Stomach (tissue), 4 donors: ENCODE measurements around the gene CHRND.

Experiments
- EP300 ChIP-seq: sonication (generic); formaldehyde crosslinking; IDR thresholded peaks from one replicate; pipeline ENCODE4 v1.6.1; 2017; ENCODE audit warnings: antibody characterized with exemption
- POLR2A ChIP-seq, 4 donors: fragments of 450-650 bp; IDR thresholded peaks; one replicate each; pipeline ENCODE4 v1.6.1; 2016; ENCODE audit warnings: antibody characterized with exemption in 4 of 4, control low read depth in 2 of 4, mild to moderate bottlenecking in 1 of 4, moderate library complexity in 1 of 4
- POLR2AphosphoS5 ChIP-seq, 3 donors: sonication (generic); formaldehyde crosslinking; IDR thresholded peaks; one replicate each; pipeline ENCODE4 v1.6.1; 2016; ENCODE audit warnings: antibody characterized with exemption in 3 of 3
- TF ChIP-seq, protein P1 (sequence below), 7 experiments: fragments of 450-650 bp in 4 of 7; fragments of 200-600 bp in 3 of 7; sonication (generic) in 3 of 7; IDR thresholded peaks; one replicate each; pipeline ENCODE4 v1.5.1; 2016 to 2019; ENCODE audit warnings: antibody characterized with exemption in 7 of 7, control low read depth in 2 of 7, mild to moderate bottlenecking in 1 of 7

DNA sequence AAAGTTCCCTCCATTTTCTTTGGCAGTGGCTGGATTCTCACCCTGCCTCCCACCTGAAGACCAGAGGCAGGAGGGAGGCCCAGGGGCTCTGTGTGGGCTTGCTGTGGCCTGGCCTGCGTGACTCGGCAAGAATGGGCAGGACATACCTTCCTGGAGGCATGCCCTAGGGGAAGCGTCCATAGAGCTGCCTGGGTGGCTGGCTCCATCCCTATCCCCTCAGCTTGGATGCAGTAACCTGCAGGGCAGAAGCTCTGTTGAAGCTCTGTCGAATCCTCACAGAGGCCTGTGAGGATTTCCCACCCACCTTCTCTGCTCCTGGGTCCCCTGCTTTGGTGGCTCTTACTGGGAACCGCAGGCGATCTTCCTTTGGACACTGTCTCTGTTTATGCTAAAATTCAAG, 7.1 kb upstream of the CHRND start:
- TF ChIP-seq, protein P1, sequence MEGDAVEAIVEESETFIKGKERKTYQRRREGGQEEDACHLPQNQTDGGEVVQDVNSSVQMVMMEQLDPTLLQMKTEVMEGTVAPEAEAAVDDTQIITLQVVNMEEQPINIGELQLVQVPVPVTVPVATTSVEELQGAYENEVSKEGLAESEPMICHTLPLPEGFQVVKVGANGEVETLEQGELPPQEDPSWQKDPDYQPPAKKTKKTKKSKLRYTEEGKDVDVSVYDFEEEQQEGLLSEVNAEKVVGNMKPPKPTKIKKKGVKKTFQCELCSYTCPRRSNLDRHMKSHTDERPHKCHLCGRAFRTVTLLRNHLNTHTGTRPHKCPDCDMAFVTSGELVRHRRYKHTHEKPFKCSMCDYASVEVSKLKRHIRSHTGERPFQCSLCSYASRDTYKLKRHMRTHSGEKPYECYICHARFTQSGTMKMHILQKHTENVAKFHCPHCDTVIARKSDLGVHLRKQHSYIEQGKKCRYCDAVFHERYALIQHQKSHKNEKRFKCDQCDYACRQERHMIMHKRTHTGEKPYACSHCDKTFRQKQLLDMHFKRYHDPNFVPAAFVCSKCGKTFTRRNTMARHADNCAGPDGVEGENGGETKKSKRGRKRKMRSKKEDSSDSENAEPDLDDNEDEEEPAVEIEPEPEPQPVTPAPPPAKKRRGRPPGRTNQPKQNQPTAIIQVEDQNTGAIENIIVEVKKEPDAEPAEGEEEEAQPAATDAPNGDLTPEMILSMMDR (IDR thresholded peaks at IDR 0.05), result no peak
- TF ChIP-seq POLR2AphosphoS5 (IDR thresholded peaks at IDR 0.05) (no peak), POLR2A (IDR thresholded peaks at IDR 0.05) (no peak), EP300 (no peak)
